K562 treated with DMSO at 1 percent for 24 hours (cell line): Measurements from ENCODE around the gene ERCC3. TPM values are rescaled to one million over a fixed set of nuclear protein-coding genes. Genes with fewer than 3 reads are reported as not detected.

Experiments
- total RNA-seq: library from RNA; unstranded; fragments of 300-600 nt; gene quantifications from 2 replicates; pipeline ENCODE4 v1.2.3, GENCODE V29; 2022; ENCODE audit warnings: low read depth; ENCODE audit not compliant: insufficient read depth

ERCC3 gene
- 41.5 and 41.6 TPM in 2 replicates for total RNA-seq

DNA sequence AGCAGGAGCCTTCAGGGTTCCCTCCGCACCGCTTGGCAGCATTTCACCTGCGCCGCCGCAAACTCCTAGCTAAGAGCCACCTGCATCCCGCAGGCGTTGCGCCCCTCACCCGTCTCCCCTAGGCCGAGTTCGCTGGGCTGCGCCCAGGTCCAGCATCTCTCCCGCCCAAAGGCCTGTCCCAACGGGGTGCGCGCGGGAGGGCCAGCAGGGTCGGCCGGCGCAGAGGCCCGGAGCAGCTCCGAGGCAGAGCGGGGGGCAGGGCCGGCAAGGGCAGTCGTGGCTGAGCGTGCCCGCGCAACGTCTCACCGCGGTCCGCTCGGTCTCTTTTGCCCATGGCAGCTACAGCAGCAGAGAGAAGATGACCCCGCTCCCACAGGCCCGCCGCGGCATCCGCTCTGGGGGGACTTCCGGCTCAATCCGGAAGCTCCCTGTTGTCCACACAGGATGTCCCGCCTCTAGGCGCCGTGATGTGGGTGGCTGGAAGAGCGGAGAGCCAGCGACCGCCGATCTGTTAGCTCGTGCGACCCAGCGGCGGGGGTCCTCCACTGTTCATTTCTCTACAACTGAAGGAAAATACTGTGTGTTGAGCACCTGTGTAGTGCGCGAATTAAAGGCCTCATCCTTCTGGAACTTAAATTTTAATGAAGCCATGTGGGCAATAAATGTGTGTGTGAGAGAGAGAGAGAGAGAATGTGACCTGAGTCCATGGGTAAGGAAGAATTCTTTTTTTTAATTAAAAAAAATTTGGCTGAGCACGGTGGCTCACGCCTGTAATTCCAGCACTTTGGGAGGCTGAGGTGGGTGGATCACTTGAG is at the start of gene ERCC3:
Gene ERCC3, minus strand, starts transcription at position 397 of the 815 bp plus-strand sequence. Its CDS starts 63 bp downstream, at position 334.

DNA sequence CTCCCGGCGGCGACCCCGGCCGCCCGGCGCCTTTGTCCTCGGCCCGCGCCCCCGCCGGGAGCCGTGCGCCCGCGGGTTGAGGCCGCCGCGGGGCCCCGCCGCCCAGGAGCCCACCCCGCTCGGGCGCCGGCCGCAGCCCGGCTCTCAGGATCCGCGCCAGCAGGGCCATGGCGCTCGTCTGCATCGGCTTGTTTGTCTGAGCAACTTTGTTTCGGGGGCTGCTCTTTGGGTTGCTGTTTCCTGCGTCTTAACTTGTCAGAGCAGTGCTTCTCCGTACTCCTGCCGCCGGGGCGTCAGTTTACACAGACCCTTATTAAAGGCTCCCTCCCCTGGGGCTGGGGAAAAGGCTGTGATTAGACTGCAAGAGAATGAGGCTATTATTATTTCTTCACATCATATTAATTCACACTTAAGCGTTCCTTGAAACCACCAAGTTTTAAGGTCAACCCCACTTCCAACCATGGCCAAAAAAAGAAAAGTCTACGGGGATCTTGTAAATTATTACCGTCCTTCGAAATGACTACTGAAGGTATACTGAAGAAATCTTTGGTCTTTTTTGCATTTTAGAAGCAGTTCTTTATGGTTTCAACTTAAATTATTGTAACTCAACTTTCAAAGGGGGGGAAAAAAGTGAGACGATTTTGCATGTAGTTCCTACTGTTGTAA is 73.7 kb downstream of the ERCC3 start, which contains the start of gene CYP27C1:
Gene CYP27C1, minus strand, starts transcription at position 198 of the 666 bp plus-strand sequence. Its CDS starts 29 bp downstream, at position 169.

Other genes with a start within 250 kb of the ERCC3 start
- gene BIN1, start 187.0 kb downstream of the ERCC3 start, total RNA-seq = 8.8 and 8.9 TPM in 2 replicates
- gene CYP27C1, start 73.8 kb downstream of the ERCC3 start, total RNA-seq = not detected in 2 replicates
- gene MAP3K2, start 93.8 kb upstream of the ERCC3 start, total RNA-seq = 16.0 and 20.6 TPM in 2 replicates
- gene PROC, start 124.3 kb upstream of the ERCC3 start, total RNA-seq = 0.20 and 1.6 TPM in 2 replicates
- gene IWS1, start 232.3 kb upstream of the ERCC3 start, total RNA-seq = 34.9 and 35.7 TPM in 2 replicates
- not detected in 2 replicates for gene MYO7B, start 241.5 kb upstream of the ERCC3 start, total RNA-seq